ENCODE measurements around the gene FERD3L.

FERD3L gene

DNA sequence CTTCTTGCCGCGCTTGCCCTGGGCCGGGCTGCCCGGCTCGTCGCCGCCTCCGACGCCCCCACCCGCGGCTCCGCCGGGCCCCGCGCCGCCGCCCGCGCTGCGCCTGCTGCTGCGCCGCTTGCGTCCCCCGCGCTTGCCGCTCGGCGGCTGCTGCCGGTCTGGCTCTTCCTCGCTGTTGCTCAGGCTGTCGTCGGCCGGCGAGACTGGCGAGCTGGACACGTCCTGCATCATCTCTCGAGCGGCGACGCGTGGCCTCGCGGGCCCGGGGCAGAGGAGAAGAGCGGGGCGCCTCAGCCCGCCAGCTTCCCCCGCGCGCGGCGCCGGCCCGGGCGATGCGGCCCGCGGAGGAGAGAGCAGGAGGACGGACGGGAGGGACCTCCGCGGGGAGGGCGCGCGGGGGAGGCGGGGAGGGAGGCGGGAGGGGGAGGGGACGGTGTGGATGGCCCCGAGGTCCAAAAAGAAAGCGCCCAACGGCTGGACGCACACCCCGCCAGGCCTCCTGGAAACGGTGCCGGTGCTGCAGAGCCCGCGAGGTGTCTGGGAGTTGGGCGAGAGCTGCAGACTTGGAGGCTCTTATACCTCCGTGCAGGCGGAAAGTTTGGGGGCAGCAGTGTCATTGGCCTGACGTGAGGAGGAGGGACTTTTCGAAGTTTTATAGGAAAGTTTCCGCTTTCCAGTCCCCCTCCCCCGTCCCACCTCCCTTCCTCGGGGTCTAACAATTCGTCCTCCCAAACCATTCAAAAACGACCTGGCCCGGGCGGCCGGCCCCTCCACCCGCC, 27.9 kb downstream of the FERD3L start, which contains the start of gene TWIST1:
TWIST1 (minus strand) TSS at position 546 of the 779 bp plus-strand sequence; CDS start at position 231, 315 bp downstream.
- DNase-seq (ENCODE audit: low read depth in 1 of 2, low spot score in 1 of 2) = no peak

GRCh38 chr7:19116121-19117090, 28.8 kb downstream of the FERD3L start:
- no peak for DNase-seq (ENCODE audit: low read depth in 1 of 2, low spot score in 1 of 2)

- DNase-seq (ENCODE audit: low read depth in 1 of 2, low spot score in 1 of 2) = no peak
Measured at GRCh38 chr7:19114551-19114855, 30.7 kb downstream of the FERD3L start.

DNA sequence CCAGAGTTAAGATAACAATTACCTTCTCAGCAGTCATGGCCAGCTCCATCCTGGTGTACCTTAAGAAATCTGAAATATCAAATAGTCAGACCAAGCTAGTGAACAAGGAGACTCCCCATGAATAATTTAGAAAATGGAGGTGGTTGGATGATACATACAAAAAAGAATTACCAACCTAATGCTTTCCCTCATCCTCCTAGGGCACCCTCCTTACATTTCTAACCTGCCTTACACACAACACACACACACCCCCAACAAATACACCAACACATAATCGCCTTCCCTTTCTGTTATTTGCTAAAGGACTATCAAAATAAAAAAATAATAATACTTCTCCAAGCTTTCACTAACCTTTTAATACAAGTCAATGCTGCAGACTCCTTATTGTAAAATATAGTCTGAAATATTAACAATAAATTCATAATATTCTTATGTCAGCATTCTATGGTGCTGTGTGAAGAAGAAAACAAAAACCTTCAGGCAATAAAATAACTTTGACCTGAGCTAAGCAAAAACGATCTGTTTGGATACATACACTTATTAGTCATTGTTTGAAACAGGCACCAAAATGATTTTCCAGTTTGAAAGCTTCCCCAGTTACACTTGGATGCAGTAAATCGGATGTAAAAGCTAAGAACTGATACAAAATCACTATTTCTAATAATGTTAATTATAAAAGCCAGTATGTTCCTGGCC, 31.2 kb downstream of the FERD3L start:
- no peak for DNase-seq (ENCODE audit: low read depth in 1 of 2, low spot score in 1 of 2)

DNA sequence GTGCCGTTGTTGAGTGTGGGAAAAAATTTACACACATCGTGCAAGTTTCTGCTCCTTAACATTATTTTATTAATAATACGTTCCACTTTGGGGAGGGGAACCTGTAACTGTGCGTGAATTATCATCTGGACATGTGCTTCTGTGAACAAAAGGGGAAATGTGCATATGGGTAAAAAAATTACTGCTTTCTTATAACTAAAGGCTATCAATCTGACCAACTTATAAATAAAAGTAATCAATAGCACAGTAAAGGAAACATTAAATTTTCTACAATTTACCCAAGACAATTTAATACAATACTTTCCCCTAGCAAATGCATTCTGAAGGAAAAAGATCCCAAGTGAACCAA, 32.2 kb downstream of the FERD3L start:
- no peak for DNase-seq (ENCODE audit: low read depth in 1 of 2, low spot score in 1 of 2)

DNA sequence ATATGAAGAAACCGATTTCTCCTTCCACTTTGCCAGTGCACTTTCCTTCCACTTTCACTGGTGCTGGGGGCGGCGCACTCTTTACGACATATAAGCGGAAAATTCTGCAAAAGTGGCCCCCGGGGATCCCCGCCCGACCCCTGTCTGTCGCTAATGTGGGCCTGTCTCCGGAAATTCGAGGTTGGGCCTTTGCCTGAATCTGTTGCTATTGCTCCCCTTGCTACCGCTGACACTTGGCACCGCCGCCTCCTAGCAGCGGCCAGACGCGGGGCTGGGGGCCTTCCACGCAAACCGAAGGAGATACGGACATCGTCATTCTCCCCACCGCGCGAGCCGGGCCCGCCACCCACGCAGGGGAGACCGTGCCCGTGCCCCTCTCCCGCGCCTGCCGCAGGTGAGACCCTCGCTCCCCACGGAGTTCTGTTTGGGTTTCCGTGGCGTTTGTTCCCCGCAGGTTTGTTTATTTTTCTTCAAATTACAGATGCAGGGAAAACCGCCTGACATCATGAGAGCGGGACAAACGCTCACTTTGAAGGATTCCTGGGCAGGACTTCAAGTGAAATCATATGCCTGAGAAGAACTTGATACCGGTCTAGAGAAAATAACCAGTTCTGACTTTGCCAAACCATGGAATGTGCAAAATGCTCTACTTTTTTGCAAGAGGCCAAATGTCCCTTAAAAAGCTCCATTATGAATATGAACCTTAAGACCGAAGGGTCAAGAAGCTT, 32.8 kb downstream of the FERD3L start:
- DNase-seq (ENCODE audit: low read depth in 1 of 2, low spot score in 1 of 2) = no peak

- no peak for DNase-seq (ENCODE audit: low read depth in 1 of 2, low spot score in 1 of 2)
Measured at GRCh38 chr7:19111474-19112273, 33.5 kb downstream of the FERD3L start.

DNA sequence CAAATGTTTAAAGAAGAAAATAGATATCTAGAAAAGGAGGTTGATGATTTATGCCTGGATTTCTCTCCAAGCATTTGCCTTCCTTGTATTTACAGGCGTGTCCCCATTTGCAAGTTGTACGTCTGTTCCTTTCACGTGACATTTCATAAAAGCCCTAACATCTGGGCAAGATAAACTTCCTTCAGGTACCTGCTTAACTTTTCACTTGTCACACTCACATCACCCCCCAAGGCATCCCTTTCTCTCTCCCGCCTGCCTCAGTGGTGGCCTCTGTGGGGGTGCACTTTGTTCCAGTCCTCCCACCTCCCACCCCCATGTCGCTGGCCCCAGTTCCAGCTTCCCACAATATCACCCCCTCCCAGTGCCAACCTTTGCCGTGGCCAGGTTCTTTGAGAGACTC, 34.4 kb downstream of the FERD3L start:
- no peak for DNase-seq (ENCODE audit: low read depth in 1 of 2, low spot score in 1 of 2)

- no peak for DNase-seq (ENCODE audit: low read depth in 1 of 2, low spot score in 1 of 2)
Measured at GRCh38 chr7:19110026-19110730, 35.0 kb downstream of the FERD3L start.

DNA sequence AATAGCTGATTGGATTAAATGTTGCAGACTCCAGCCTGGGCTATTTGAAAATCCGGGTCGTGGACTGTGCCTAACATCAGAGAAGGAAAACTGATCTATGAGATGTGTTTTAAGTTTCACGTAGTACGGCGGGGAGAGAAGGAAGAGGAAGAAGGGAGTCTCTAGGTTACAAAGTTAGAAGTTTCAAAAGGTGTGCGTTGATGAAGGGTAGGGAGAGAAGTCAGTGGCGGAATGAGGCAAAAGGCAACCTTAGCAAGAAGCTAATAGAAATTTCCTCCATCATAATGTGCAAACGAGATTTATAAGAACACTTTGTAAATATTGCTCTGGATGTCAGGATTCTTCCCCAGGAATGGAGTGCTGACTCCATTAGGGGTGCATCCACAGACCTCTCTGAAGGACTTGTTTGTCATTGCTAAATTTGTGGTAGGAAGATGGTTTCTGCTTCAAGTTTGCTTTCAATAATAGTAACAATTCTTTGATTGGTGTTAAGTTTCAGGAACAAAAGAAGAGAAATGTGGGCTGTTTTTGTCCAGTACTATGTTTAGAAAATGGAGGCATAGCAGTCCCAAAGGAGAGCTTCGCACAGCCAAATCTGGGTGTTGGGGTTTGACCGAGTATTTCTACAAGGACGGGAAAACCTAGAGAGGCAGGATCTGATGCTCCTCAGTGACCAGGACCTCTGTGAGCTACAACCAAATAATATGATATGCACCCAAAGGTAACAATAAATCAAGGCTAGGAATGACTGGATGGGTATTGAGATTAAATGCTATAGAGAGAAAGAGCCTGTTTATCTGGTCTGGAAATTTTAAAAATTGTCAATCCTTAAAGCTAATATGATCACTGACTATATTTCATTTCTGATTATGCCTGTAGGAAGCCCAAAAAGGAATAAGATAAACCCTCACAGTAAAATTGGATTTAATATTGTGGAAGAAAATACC, 35.9 kb downstream of the FERD3L start:
- DNase-seq (ENCODE audit: low read depth in 1 of 2, low spot score in 1 of 2) = no peak

DNA sequence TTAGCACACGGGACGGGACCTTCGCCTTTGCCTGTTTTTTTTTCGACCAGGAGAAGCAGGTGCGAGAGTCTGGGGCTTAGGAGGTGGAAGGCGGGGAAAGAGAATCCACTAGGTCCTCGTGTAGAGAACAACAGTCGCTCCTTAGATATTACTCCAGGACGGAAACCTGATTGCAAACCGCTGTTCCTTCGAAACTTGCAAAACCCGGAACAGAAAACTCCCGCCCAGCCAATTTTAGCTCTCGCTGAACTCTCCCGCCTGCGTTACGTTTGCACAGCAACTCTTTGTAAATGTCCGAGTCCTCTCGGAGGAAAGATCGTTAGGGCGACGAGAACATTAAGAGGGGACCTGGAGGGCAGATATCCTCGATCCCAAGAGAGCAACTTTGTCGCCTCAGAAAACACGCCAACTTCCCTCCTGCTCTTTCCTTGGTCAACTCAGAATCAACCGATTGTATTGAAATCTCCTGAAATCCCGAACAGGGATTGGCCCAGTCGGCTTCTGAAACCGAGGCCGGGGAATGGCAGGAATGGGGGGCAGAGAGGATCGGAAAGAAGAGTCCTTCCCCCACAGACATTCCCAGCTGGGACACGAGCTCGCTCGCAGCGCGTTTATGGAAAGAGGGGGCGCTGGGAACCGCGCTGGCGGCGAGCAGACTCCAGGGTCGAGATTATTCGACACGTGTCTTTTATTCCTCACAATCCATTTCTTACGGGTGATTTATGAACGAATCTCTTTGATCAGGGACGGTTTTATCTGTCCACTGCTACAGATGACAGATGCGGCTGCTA, 37.7 kb downstream of the FERD3L start:
- DNase-seq (ENCODE audit: low read depth in 1 of 2, low spot score in 1 of 2) = no peak

DNA sequence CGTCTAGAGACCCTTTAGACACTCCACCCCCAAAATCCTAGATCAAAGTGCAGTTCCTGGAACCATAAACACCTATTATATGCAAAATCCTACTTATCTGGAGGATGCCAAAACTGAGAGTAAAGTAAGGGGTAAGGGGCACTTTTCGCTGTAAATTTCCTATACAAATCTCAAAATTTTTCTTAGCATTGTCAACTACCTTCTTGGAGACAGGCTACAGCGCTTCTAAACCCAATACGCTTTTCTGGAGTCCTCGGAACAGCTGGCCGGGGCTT, 38.2 kb downstream of the FERD3L start:
- DNase-seq (ENCODE audit: low read depth in 1 of 2, low spot score in 1 of 2) = no peak

DNA sequence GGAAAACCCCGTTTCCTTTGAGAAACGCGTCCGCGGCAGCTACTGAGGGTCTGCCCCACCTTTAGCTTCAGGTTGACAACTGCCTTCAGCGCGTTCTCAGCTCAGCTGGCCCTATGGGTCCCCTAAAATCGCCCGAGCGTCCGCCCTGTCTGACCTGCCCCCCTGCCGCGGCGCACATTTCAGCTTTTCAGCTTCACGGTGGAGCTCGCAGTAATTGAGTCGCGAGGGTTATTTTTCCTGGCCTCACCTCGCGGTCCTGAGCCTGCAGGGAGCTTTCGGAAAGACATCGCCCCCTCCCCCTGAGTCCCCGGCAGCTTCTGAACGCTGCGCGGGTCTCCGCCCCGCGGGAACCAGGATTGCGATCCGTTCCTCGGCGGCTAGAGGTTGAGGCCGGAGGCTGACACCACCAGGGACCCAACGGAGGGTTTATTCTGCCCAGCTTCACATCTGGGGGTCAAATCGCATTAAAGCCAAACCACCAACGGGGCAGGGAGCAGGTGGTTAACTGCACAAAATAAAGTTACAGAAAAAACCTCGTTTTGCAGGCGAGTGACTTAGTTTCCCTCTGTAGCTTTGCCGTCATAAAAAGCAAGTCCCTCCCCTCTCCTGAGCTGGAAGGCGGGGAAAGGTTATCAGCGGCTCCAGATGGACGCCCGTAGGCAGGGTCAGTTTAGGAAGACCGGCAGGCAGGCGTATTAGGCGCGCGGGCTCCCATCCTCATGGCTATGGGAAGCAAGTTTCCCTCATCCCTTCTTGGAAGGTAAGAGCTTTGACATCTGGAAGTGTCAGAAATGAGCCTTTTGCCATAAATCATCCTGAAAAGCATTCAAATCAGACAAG, 38.8 kb downstream of the FERD3L start:
- DNase-seq (ENCODE audit: low read depth in 1 of 2, low spot score in 1 of 2) = no peak

- no peak for DNase-seq (ENCODE audit: low read depth in 1 of 2, low spot score in 1 of 2)
Measured at GRCh38 chr7:19105546-19105945, 39.7 kb downstream of the FERD3L start.

- no peak for DNase-seq (ENCODE audit: low read depth in 1 of 2, low spot score in 1 of 2)
Measured at GRCh38 chr7:19104811-19105210, 40.4 kb downstream of the FERD3L start.

DNA sequence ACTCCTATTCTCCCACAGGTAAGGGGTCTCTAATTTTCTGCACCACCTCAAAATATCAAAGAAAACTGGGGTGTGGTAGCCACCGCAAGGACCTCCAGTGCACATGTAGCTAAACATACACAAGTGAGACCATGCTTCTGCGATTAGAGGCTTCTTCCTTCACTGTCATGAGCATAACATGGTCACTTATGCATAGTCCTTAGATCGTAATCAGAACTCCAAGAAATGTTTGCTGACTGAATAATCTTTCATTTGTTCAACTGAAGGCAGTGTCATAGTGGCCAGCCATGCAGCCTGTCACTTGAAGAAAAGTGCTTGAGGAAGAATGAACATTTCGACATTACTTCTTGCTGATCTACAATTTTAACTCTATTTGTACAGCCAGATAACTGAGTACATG, 42.3 kb downstream of the FERD3L start:
- DNase-seq (ENCODE audit: low read depth in 1 of 2, low spot score in 1 of 2) = no peak

- DNase-seq (ENCODE audit: low read depth in 1 of 2, low spot score in 1 of 2) = no peak
Measured at GRCh38 chr7:19101909-19102308, 43.3 kb downstream of the FERD3L start.

Data from activated T-helper 1 cell treated with anti-CD3 and anti-CD28 coated beads, Interleukin-2, amount 50 U/mL, for 16 hours (primary cell).